Mesendoderm (in vitro differentiated cells): ENCODE data around the gene HOXD8.

Experiments used
- DNase-seq: peaks from one replicate; pipeline ENCODE4 v3.0.0; 2013
- H2AK5ac ChIP-seq: 2 replicates; pipeline ENCODE4 v1.6.1; 2013; ENCODE audit warnings: low read length, inconsistent platforms
- H2BK120ac ChIP-seq: 2 replicates; pipeline ENCODE4 v1.6.1; 2013; ENCODE audit warnings: low read depth, mild to moderate bottlenecking, low read length, moderate library complexity, mixed read lengths
- H2BK15ac ChIP-seq: replicated peaks from 2 replicates; pipeline ENCODE4 v1.6.1; 2013; ENCODE audit warnings: low read depth, mild to moderate bottlenecking, moderate library complexity
- H2BK5ac ChIP-seq: 2 replicates; pipeline ENCODE4 v1.6.1; 2013; ENCODE audit warnings: low read length, inconsistent platforms
- H3K18ac ChIP-seq: 2 replicates; pipeline ENCODE4 v1.6.1; 2013; ENCODE audit warnings: mild to moderate bottlenecking, low read length, mixed read lengths
- H3K23ac ChIP-seq: one replicate; pipeline ENCODE4 v1.6.1; 2013; ENCODE audit warnings: low read length
- H3K27ac ChIP-seq: 2 replicates; pipeline ENCODE4 v1.5.1; 2013; ENCODE audit warnings: low read depth, mild to moderate bottlenecking, inconsistent platforms, low read length, moderate library complexity
- H3K27me3 ChIP-seq: 2 replicates; pipeline ENCODE4 v1.6.1; 2013; ENCODE audit warnings: low read length, control low read depth, mild to moderate bottlenecking, inconsistent platforms; ENCODE audit not compliant: insufficient read depth, poor library complexity
- H3K36me3 ChIP-seq: 2 replicates; pipeline ENCODE4 v1.6.1; 2013; ENCODE audit warnings: low read length, inconsistent platforms; ENCODE audit not compliant: control insufficient read depth, insufficient read depth
- H3K4ac ChIP-seq: one replicate; pipeline ENCODE4 v1.6.1; 2013; ENCODE audit warnings: low read depth, mild to moderate bottlenecking, low read length, moderate library complexity
- H3K4me1 ChIP-seq: 2 replicates; pipeline ENCODE4 v1.6.1; 2013; ENCODE audit warnings: low read depth, low read length, inconsistent platforms; ENCODE audit not compliant: control insufficient read depth
- H3K4me2 ChIP-seq: 2 replicates; pipeline ENCODE4 v1.6.1; 2013; ENCODE audit warnings: low read length
- H3K4me3 ChIP-seq: 2 replicates; pipeline ENCODE4 v1.5.1; 2013; ENCODE audit warnings: mild to moderate bottlenecking, low read length
- H3K56ac ChIP-seq: one replicate; pipeline ENCODE4 v1.6.1; 2013; ENCODE audit warnings: low read length
- H3K79me1 ChIP-seq: 2 replicates; pipeline ENCODE4 v1.6.1; 2013; ENCODE audit warnings: low read length, inconsistent platforms
- H3K79me2 ChIP-seq: 2 replicates; pipeline ENCODE4 v1.6.1; 2013; ENCODE audit warnings: mild to moderate bottlenecking, low read length; ENCODE audit not compliant: control insufficient read depth, insufficient read depth
- H3K9ac ChIP-seq: 2 replicates; pipeline ENCODE4 v1.6.1; 2013; ENCODE audit warnings: low read length, inconsistent platforms
- H4K5ac ChIP-seq: one replicate; pipeline ENCODE4 v1.6.1; 2013; ENCODE audit warnings: low read length
- H4K8ac ChIP-seq: one replicate; pipeline ENCODE4 v1.6.1; 2013; ENCODE audit warnings: low read depth, mild to moderate bottlenecking, control low read depth, low read length, moderate library complexity
- WGBS: extraction: QIAGEN DNeasy Blood & Tissue Kit; methylation state at CpG from one replicate; pipeline ENCODE4 v1.1.7; 2013; ENCODE audit warnings: low lambda C conversion rate, missing lambda C conversion rate; ENCODE audit not compliant: insufficient coverage; ENCODE audit errors: extremely low coverage; 5-methylcytosine and 5-hydroxymethylcytosine counted together

HOXD8 gene

GRCh38 chr2:176136374-176137251 lies 7.1 kb downstream of the HOXD8 start:
- no peak overlapping the region for H3K27ac ChIP-seq
- peak; percentile 46 for DNase-seq

GRCh38 chr2:176137252-176137580 lies 7.7 kb downstream of the HOXD8 start:
- no peak overlapping the region for H4K8ac ChIP-seq
- no peak overlapping the region for H3K27ac ChIP-seq
- H3K4me1 ChIP-seq: no peaks in the 10 kb centered on the region
- H3K4me2 ChIP-seq: no peak overlapping the region
- H3K79me2 ChIP-seq: no peaks in the 10 kb centered on the region
- no CpG with 5 or more reads among the region's 2 CpGs for WGBS
- H2BK120ac ChIP-seq: no peak overlapping the region
- DNase-seq: no peak
- no peak overlapping the region for H4K5ac ChIP-seq
- H3K9ac ChIP-seq: no peak overlapping the region
- H2BK15ac ChIP-seq: no peak overlapping the region
- no peaks in the 10 kb centered on the region for H3K36me3 ChIP-seq
- H3K4ac ChIP-seq: no peak overlapping the region
- no peak overlapping the region for H3K56ac ChIP-seq
- H3K4me3 ChIP-seq: no peak overlapping the region
- no peak overlapping the region for H3K18ac ChIP-seq
- no peak overlapping the region for H3K23ac ChIP-seq
- H3K79me1 ChIP-seq: no peaks in the 10 kb centered on the region
- peaks cover 83% of the 10 kb centered on the region for H3K27me3 ChIP-seq
- H2AK5ac ChIP-seq: no peak overlapping the region
- H2BK5ac ChIP-seq: no peak overlapping the region

More at GRCh38 chr2:176136374-176137251, 7.1 kb downstream of the HOXD8 start:
- no CpG with 5 or more reads among the region's 71 CpGs for WGBS
- Histone ChIP-seq H4K8ac (no peak overlapping the region), H3K79me2 (no peaks in the 10 kb centered on the region), H2BK15ac (no peak overlapping the region), H3K18ac (no peak overlapping the region), H2BK120ac (no peak overlapping the region), H2BK5ac (no peak overlapping the region), H3K79me1 (no peaks in the 10 kb centered on the region), H3K27me3 (peaks cover 82% of the 10 kb centered on the region), H3K56ac (peak overlapping the region; percentile 32), H2AK5ac (no peak overlapping the region), H3K9ac (peak overlapping the region; percentile 25), H4K5ac (no peak overlapping the region), H3K4me3 (peak overlapping the region; percentile 14), H3K4me2 (peak overlapping the region; percentile 44), H3K4ac (no peak overlapping the region), H3K23ac (no peak overlapping the region), H3K4me1 (no peaks in the 10 kb centered on the region), H3K36me3 (no peaks in the 10 kb centered on the region)

DNA sequence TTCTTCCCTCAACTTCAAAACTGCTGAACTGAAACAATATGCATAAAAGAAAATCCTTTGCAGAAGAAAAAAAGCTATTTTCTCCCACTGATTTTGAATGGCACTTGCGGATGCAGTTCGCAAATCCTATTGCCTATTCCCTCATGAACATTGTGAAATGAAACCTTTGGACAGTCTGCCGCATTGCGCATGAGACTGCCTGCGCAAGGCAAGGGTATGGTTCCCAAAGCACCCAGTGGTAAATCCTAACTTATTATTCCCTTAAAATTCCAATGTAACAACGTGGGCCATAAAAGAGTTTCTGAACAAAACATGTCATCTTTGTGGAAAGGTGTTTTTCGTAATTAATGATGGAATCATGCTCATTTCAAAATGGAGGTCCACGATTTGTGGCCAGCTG lies 8.4 kb downstream of the HOXD8 start:
- Histone ChIP-seq H2BK120ac (no peak overlapping the region), H3K18ac (no peak overlapping the region), H3K56ac (no peak overlapping the region), H2BK5ac (no peak overlapping the region), H4K8ac (no peak overlapping the region), H3K23ac (no peak overlapping the region), H3K4me1 (no peaks in the 10 kb centered on the region), H3K27ac (no peak overlapping the region), H2AK5ac (no peak overlapping the region), H3K27me3 (peaks cover 83% of the 10 kb centered on the region), H2BK15ac (no peak overlapping the region), H3K4me3 (no peak overlapping the region), H3K9ac (no peak overlapping the region), H4K5ac (no peak overlapping the region), H3K79me2 (no peaks in the 10 kb centered on the region), H3K79me1 (no peaks in the 10 kb centered on the region), H3K36me3 (no peaks in the 10 kb centered on the region), H3K4me2 (no peak overlapping the region), H3K4ac (no peak overlapping the region)
- no peak for DNase-seq
- WGBS: no CpG with 5 or more reads among the region's 8 CpGs

DNA sequence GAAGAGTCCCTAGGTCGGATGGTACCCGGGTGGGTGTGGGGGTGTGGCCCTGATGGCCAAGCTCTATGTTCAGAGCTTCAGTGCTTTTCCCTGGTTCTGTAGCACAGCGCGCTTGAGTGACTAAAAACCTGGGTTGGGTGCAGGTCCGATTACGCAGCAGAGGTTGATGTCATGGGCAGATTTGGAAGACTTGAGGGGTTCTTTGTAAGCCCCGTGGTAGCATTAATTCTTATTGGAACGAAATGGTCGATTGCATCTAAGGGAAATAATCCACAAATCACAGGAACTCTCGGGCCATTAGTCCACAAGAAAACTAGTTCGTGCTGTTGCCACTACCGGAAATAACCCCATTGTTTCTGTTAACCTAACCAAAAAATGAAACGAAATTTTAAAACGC lies 9.0 kb downstream of the HOXD8 start:
- no CpG with 5 or more reads among the region's 14 CpGs for WGBS
- no peak overlapping the region for H2BK5ac ChIP-seq
- no peak overlapping the region for H3K56ac ChIP-seq
- no peak overlapping the region for H2BK120ac ChIP-seq
- no peak overlapping the region for H3K18ac ChIP-seq
- peaks cover 83% of the 10 kb centered on the region for H3K27me3 ChIP-seq
- no peak overlapping the region for H3K4me3 ChIP-seq
- no peaks in the 10 kb centered on the region for H3K4me1 ChIP-seq
- no peak overlapping the region for H2BK15ac ChIP-seq
- H3K4ac ChIP-seq: no peak overlapping the region
- H3K79me2 ChIP-seq: no peaks in the 10 kb centered on the region
- no peak overlapping the region for H4K5ac ChIP-seq
- no peaks in the 10 kb centered on the region for H3K79me1 ChIP-seq
- H2AK5ac ChIP-seq: no peak overlapping the region
- no peak overlapping the region for H3K27ac ChIP-seq
- no peak overlapping the region for H3K4me2 ChIP-seq
- DNase-seq: no peak
- no peak overlapping the region for H3K9ac ChIP-seq
- no peak overlapping the region for H3K23ac ChIP-seq
- H4K8ac ChIP-seq: no peak overlapping the region
- no peaks in the 10 kb centered on the region for H3K36me3 ChIP-seq

DNA sequence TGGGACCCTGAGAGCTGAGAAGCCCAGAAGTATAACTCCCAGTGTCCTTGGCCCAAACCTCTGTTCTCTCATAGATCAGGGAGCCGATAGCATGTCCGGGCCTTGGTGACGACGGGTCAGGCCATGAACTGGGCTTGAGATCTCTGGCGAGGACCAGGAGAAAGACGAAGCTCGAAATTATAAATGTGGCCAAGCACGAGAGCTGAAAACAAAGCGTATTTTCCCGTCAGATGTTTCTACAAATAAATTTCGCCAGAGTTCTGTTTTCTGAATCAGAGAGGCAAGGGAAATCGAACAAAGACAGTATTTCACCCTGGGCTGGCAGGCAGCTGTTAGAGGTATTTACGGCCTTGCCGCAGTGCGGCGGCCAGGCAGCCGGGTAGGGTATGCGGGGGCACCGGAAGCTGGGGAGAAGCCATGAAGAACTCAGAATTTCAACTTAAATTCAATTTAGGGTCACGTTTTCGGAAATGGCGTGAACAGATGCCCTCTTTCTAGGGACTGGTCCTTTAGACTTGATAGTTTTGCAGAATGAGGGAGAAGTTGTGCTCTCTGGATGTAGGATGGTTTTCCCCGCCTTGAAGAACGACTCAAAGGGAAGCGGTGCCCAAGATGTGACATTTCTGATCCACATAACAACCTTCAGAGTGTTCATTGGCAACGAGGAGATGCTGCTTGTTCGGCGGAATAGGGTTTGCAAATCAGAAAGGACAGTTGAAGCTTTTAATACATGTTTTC lies 9.6 kb downstream of the HOXD8 start:
- WGBS: no CpG with 5 or more reads among the region's 28 CpGs

More for the DNA sequence above, 9.6 kb downstream of the HOXD8 start:
- no peak overlapping the region for H3K27ac ChIP-seq
- H4K5ac ChIP-seq: no peak overlapping the region
- no peaks in the 10 kb centered on the region for H3K79me2 ChIP-seq
- H3K56ac ChIP-seq: no peak overlapping the region
- no peak overlapping the region for H3K4me3 ChIP-seq
- H3K4ac ChIP-seq: no peak overlapping the region
- H2BK15ac ChIP-seq: no peak overlapping the region
- no peaks in the 10 kb centered on the region for H3K36me3 ChIP-seq
- no peak overlapping the region for H3K18ac ChIP-seq
- H3K4me2 ChIP-seq: no peak overlapping the region
- no peak overlapping the region for H3K9ac ChIP-seq
- H4K8ac ChIP-seq: no peak overlapping the region
- no peaks in the 10 kb centered on the region for H3K4me1 ChIP-seq
- H3K79me1 ChIP-seq: no peaks in the 10 kb centered on the region
- H2BK120ac ChIP-seq: no peak overlapping the region
- H3K23ac ChIP-seq: no peak overlapping the region
- peaks cover 82% of the 10 kb centered on the region for H3K27me3 ChIP-seq
- no peak overlapping the region for H2BK5ac ChIP-seq
- DNase-seq: no peak
- no peak overlapping the region for H2AK5ac ChIP-seq
